Lower lobe of right lung (tissue), 2 donors: ENCODE results near the gene USP40. TPM values are rescaled to one million over a fixed set of nuclear protein-coding genes. Genes with fewer than 3 reads are reported as not detected.
A peak's percentile ranks its signal among the peaks of the same experiment; 100 is the strongest.

Source experiments
- ATAC-seq, 2 donors: fragments of 200-7000 bp; cut with Tn5 transposase; one replicate each; pipeline ENCODE4 v1.9.1; 2020 to 2022; ENCODE audit warnings: mild to moderate bottlenecking in 2 of 2, moderate library complexity in 2 of 2
- DNase-seq: peaks from one replicate; pipeline ENCODE4 v3.0.0-alpha.2; 2020
- H3K27ac ChIP-seq: fragments of 200-600 bp; one replicate; pipeline ENCODE4 v1.8.0; 2022
- H3K27me3 ChIP-seq: fragments of 200-600 bp; one replicate; pipeline ENCODE4 v1.8.0; 2022; ENCODE audit warnings: low read depth
- H3K36me3 ChIP-seq: fragments of 200-600 bp; one replicate; pipeline ENCODE4 v1.8.0; 2022; ENCODE audit warnings: mild to moderate bottlenecking
- H3K4me1 ChIP-seq: fragments of 200-600 bp; one replicate; pipeline ENCODE4 v1.8.0; 2022
- H3K4me3 ChIP-seq: fragments of 200-600 bp; one replicate; pipeline ENCODE4 v1.8.0; 2022; ENCODE audit warnings: mild to moderate bottlenecking
- H3K9me3 ChIP-seq: fragments of 200-600 bp; one replicate; pipeline ENCODE4 v1.8.0; 2022
- intact Hi-C: fragments of 100-400 bp; cut with DNase I; formaldehyde crosslinking; loops from one replicate; pipeline ENCODE4 v1.11.0; 2022
- total RNA-seq: library from RNA; stranded (reverse); fragmentation: NEBNext Ultra II Directional; extraction: Animal tissue kit (Norgen Biotek cat#: 25700); gene quantifications from one replicate; pipeline ENCODE4 v1.2.1, GENCODE V29; 2021
- TF ChIP-seq, protein P1 (sequence below): fragments of 200-600 bp; IDR thresholded peaks from one replicate; pipeline ENCODE4 v1.8.0; 2022; ENCODE audit warnings: antibody characterized with exemption, mild to moderate bottlenecking
- donor health status: DM: no; HTN: yes; CAD: no; lungs with severe emphysema.

USP40 gene
- total RNA-seq, 1 donor from 2014 or later, result 45.4 TPM

DNA sequence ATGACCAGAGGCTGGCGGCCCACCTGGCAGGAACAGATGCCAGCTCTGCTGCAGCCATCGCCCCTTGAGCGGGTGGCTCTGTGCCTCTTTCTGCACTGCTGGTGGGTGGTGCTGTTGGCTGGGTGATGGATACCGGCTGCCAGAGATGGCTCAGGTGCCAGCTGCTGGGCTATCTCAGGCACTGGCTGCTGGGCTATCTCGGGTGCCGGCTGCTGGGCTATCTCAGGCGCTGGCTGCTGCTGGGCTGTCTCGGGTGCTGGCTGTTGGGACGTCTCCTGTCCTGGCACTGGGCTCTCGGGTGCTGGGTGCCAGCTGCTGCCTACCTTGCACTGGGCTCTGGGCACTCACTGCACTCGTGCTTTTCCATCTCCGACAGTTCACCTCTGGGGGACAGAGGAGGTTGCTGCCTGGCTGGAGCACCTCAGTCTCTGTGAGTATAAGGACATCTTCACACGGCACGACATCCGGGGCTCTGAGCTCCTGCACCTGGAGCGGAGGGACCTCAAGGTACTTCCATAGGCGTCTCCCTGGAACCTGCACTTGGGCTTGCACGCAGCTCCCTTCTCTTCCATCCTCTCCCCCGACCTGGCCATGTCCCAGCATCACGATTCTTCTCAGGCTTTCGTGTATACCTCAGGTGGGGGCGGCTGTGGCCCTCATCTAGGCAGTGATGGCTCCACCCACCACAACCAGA is 98.4 kb downstream of the USP40 start:
- Histone ChIP-seq H3K4me3 (no peak overlapping the region), H3K36me3 (peaks cover 61% of the 10 kb centered on the region), H3K27ac (no peak overlapping the region), H3K27me3 (no peaks in the 10 kb centered on the region), H3K4me1 (peaks cover 7% of the 10 kb centered on the region), H3K9me3 (no peaks in the 10 kb centered on the region)
- no peak for DNase-seq
- intact Hi-C loops, result no loop called here
- TF ChIP-seq, protein P1, sequence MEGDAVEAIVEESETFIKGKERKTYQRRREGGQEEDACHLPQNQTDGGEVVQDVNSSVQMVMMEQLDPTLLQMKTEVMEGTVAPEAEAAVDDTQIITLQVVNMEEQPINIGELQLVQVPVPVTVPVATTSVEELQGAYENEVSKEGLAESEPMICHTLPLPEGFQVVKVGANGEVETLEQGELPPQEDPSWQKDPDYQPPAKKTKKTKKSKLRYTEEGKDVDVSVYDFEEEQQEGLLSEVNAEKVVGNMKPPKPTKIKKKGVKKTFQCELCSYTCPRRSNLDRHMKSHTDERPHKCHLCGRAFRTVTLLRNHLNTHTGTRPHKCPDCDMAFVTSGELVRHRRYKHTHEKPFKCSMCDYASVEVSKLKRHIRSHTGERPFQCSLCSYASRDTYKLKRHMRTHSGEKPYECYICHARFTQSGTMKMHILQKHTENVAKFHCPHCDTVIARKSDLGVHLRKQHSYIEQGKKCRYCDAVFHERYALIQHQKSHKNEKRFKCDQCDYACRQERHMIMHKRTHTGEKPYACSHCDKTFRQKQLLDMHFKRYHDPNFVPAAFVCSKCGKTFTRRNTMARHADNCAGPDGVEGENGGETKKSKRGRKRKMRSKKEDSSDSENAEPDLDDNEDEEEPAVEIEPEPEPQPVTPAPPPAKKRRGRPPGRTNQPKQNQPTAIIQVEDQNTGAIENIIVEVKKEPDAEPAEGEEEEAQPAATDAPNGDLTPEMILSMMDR, result no peak
- ATAC-seq, result no peak

DNA sequence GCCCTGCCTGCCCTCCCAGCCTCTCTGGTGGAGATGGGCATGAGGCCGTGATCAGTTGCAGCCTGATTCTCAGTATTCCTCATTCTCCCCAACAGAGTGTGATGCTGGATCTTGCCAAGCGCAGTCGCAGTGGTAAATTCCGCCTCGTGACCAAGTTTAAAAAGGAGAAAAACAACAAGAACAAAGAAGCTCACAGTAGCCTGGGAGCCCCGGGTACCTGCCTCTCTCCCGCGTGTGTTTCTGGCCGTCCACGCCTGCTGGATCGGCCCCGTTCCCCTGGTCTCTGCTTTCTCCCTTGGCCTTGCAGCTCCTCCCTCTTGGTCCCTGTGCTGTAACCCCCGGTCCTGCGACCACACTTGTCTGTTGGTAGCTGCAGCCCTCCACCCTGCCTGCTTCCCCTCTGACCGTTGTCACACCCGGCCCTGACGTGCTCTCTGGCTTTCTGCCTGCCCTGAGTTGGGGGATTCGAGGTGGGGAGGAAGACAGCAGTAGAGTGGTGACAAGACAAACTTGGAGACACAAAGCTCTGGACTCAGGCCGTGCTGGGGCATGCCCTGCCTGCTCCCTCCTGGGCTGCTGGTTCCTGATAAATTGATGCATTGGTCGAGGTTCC is 99.5 kb downstream of the USP40 start:
- Histone ChIP-seq H3K27ac (peak overlapping the region; percentile 22), H3K27me3 (no peaks in the 10 kb centered on the region), H3K4me3 (no peak overlapping the region), H3K4me1 (peaks cover 7% of the 10 kb centered on the region), H3K36me3 (peaks cover 72% of the 10 kb centered on the region), H3K9me3 (no peaks in the 10 kb centered on the region)
- peak; percentile 15 for DNase-seq
- TF ChIP-seq, protein P1, result no peak
- intact Hi-C loops, result no loop called here
- no peak for ATAC-seq

DNA sequence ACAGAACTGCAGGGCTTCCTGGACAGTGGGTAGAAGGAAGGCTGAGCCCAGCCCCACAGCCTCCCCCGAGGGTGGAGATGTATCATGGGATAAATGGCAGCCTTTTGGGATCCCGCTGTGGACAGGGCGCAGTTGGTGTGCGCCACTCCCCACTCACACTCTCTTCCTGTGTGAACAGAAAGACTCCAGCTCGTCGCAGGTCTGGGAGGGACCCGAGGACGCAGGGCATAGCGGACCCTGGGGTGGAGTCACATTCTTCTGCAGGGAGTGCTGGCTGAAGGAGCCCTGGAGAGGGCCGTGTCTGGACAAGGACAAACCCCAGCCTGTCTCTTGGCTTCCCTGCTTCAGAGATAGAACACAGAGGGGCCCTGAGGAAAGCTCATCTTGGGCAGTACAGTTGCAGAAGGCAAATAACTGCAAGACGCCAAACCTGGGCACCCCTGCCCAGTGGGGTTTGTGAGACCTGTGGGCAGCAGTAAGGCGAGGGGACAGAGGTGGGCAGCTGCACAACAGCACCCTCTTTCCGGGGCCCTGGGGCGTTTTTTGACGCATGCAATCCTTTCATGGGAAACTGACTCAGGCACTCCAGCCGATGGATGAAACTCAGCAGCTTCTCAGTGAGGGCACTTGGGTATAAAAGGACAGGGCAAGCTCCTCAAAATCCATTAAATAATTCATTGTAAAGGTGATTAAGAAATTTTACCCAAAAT is 101.9 kb downstream of the USP40 start:
- intact Hi-C loops, result no loop called here
- Histone ChIP-seq H3K36me3 (peaks cover 81% of the 10 kb centered on the region), H3K27me3 (no peaks in the 10 kb centered on the region), H3K27ac (peak overlapping the region; percentile 80), H3K4me1 (peaks cover 2% of the 10 kb centered on the region), H3K9me3 (no peaks in the 10 kb centered on the region), H3K4me3 (peak overlapping the region; percentile 24)
- peak; percentile 94 to 95 for ATAC-seq
- DNase-seq, result peak; percentile 86
- TF ChIP-seq, protein P1, result no peak

DNA sequence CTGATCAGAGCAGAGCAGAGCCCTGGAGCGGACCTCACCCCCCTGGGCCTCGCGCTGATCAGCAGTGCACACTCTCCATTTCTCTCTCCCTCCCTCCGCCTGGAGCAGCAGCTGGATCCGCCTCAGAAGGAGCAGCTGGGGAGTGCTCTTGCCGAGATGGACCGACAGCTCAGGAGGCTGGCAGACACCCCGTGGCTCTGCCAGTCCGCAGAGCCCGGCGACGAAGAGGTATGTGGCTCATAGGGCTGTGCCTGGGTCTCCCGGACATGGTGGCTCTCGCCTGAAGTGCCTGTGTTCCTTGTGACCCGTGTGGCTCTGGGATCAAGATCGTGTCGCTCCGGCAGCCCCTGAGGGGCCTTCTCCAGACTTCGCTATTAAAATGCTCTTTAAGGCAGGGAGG is 102.5 kb downstream of the USP40 start:
- H3K36me3 ChIP-seq, result peaks cover 81% of the 10 kb centered on the region

DNA sequence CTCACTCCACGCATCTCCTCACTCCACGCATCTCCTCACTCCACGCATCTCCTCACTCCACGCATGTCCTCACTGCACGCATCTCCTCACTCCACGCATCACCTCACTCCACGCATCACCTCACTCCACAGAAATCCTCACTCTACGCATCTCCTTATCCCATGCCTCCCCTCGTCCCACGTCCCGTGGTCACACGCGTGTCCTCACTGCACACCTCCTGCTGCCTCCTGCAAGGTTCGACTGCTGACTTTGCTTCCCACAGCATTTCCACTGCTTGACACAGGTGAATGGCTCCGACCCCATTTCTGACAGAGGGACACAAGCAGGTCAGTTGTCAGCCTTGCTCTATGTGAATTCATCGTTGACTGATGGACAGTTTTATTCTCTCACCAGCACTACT is 103.0 kb downstream of the USP40 start:
- H3K4me3 ChIP-seq, result peak overlapping the region; percentile 24
- ATAC-seq (no peak), DNase-seq (peak; percentile 31)
- no peaks in the 10 kb centered on the region for H3K9me3 ChIP-seq
- peak overlapping the region; percentile 80 for H3K27ac ChIP-seq
- H3K36me3 ChIP-seq, result peaks cover 81% of the 10 kb centered on the region
- no peaks in the 10 kb centered on the region for H3K27me3 ChIP-seq
- intact Hi-C loops, result no loop called here
- no peaks in the 10 kb centered on the region for H3K4me1 ChIP-seq
- TF ChIP-seq, protein P1, result no peak

More for the DNA sequence above, 102.5 kb downstream of the USP40 start:
- Histone ChIP-seq H3K4me3 (peak overlapping the region; percentile 24), H3K27me3 (no peaks in the 10 kb centered on the region), H3K4me1 (no peaks in the 10 kb centered on the region), H3K27ac (peak overlapping the region; percentile 80), H3K9me3 (no peaks in the 10 kb centered on the region)
- DNase-seq, result peak; percentile 50
- ATAC-seq, result peak in 1 of 2 donors; percentile 28
- intact Hi-C loops, result no loop called here
- TF ChIP-seq, protein P1, result no peak
